Kidney glomerular epithelial cell (primary cell): ENCODE results near the gene NKX2-2.
"Not testable (repeated sequence)": the region's sequence is repeated elsewhere in the genome, so short reads cannot be mapped to it uniquely, and the experiment has no call there.

Experiments
- DNase-seq: peaks from one replicate; lab custom pipeline; 2025; lab: John Stamatoyannopoulos, UW

Gene NKX2-2

DNA sequence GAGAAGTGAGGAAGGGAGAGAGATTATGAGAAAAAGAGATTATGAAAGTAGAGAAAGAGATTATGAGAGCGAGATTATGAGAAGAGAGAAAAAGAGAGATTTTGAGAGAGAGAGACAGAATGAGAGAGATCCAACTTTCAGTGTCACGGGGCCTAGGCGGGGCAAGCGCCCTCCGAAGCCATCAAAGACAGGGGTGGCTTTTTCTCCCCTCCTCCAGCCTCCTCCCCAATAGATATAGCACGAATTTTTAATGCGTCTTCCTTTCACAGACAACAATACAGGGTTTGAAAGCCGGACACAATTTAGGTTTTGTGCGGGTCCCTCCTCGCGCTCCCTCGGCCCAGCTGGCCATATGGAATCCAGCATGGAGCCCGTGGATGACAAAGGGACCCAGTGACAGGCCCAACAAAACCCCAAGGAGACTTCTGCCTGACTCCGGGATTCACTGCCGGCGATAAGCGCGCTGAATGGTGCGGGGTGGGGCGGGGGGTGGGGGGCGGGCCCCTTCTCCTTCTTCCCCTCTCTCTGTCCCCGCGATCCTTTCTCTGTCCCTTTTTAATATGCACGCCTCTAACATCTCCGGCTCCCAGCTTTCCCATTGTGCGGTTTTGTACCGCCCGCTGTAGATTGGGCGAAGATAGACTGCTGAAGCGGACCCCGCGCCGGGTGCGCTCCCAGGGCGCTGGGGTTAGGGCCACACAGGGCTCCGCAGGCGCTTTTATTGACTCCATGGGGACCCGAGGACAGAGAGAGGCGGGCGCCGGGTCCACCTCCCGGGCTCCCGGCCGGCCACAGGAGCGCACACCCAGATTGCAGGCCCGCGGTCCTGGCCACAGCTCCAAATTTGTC lies 5.4 kb downstream of the NKX2-2 start:
- DNase-seq = no peak

GRCh38 chr20:21507400-21508229 lies 6.2 kb downstream of the NKX2-2 start:
- DNase-seq = no peak

- no peak for DNase-seq
Observed at GRCh38 chr20:21505810-21506530, 7.9 kb downstream of the NKX2-2 start.

GRCh38 chr20:21505161-21505809 lies 8.6 kb downstream of the NKX2-2 start:
- peak; percentile 21 for DNase-seq

- no peak for DNase-seq
Observed at GRCh38 chr20:21504323-21504722, 9.5 kb downstream of the NKX2-2 start.

DNA sequence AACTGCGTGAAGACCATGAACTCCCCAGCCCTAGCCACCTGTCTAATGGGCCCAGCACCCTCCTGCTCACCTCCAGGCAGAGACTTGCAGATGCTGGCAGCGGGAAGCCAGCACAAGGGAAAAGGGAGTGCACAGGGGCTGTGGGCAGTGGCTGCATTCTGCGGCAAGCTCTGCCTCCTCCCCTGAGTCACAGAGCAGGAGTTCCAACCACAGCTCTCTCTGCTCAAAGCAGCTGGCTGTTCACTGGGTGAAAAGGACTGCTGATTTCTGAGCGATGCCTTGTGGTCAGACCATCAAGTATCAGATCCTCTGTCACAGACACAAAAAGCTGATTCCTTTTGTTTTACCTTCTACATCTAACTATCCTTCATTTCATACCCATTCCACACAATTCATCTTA lies 10.5 kb downstream of the NKX2-2 start:
- DNase-seq = peak; percentile 66

DNA sequence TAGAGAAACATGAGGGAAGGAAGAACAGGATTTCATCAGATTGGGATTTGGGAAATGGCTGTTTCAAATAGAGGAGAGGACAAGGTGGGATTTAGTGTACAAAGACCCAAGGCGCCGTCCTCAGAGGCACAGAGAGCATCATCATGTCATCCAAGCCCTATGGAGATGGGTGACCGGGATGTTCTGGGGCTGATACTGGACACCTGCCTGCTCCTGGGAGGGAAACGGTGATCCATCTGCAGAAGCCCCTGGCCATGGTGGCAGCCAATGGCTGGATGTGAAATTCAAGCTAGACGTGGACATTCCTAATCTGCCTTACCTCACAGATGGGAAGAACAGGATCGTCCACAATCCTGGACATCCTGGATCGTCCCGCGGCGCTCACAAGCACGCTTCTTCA lies 12.7 kb downstream of the NKX2-2 start:
- DNase-seq = no peak

GRCh38 chr20:21500599-21500998 lies 13.3 kb downstream of the NKX2-2 start:
- no peak for DNase-seq

DNA sequence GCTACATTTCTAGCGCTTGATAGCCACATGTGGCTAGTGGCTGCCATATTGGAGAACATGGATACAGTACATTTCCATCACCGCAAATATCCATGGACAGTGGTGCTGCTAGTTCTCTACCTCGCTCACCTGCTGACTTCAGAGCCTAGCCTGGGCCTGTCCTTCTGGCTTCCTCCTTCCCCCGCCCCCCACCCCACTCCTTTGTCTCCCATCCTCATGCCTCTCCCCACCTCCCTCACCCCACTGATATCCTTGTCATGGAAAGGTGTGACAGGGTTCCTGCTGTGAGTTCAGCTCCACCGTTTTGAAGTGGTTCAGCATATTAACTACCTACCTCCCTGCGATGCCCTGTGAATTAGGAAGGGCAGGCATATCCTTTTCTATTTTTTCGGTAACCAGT lies 14.2 kb downstream of the NKX2-2 start:
- DNase-seq = no peak

- DNase-seq = no peak
Observed at GRCh38 chr20:21498635-21499034, 15.2 kb downstream of the NKX2-2 start.

GRCh38 chr20:21498195-21498594 lies 15.7 kb downstream of the NKX2-2 start:
- no peak for DNase-seq

DNA sequence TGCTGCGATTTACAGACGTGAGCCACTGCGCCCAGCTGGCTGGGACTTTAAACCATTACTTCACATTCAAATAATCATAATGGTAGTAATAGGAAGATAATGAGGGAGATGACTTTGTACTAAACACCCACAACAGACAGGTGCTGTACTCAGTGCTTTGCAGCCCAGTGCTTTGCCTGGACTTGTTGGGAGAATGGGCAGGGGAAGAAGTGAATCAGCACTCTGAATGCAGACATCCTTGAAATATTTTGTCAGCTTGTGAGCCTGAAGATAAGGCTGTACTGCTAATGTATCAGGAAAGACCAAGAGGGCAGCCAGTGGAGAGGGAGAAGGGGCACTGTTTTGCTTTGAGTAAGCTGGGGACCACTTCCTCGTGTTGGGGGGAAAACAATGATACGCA lies 17.4 kb downstream of the NKX2-2 start:
- DNase-seq = no peak

- no peak for DNase-seq
Observed at GRCh38 chr20:21493049-21493448, 20.8 kb downstream of the NKX2-2 start.

DNA sequence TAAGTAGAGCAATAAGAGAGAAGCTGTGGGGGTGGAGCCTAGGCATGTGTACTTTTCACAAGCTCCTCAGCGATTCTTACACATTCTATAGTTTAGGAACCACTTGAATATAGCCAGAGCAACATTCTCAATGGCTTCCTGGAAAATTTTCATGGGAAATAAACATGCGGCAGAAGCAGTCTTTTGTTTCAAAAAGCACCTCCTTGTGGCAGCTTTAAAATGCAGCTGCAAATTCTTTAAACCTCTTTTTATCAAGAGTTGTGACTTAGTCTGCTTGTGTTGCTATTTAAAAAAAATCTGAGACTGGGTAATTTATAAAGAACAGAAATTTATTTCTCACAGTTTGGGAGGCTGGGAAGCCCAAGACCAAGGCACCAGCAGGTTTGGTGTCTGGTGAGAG lies 23.8 kb downstream of the NKX2-2 start:
- DNase-seq = no peak

GRCh38 chr20:21480144-21480543 lies 33.7 kb downstream of the NKX2-2 start:
- DNase-seq = not testable (repeated sequence)

DNA sequence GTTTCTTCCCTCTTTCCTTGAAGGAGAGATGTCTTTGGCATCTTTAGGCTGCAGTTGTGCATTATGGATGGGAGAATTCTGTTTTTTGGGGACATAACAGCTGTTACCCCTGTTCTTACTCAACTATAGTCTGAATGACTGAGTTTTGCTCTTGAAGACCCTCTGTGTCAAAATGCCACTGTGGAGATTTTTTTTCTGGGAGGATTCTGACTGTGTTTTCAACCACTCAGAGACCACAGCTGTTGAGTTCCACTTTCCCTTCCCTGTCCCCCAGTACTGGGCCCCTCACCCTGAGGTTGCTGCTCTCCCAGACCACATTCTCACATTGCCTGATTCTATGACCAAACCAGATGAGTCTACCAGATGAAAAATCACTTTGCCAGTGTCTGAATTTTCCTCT lies 48.1 kb downstream of the NKX2-2 start:
- no peak for DNase-seq

DNA sequence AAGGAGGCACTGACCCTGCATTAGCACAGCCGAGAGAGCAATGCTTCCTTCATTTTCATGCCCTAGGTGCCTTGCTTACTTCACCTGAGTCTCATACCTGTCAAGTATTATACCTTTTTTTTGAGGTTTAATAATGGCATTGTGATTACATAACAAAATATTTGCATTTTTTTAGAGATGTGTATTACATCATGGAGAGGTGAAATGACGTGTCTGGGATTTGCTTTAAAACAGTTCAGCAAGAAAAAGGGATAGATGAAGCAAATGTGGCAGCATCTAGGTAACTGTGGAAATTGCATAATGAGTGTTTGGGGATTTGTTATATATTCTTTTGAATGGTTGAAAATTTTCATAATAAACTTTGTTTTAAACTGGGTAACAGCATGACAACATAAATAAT lies 48.9 kb downstream of the NKX2-2 start:
- DNase-seq = no peak
